IMR-90 (cell line): Measurements from ENCODE around the gene CCL4L2. TPM values are rescaled to one million over a fixed set of nuclear protein-coding genes. Genes with fewer than 3 reads are reported as not detected.

Source experiments
- ATAC-seq: fragments of 200-7000 bp; cut with Tn5 transposase; 2 replicates; pipeline ENCODE4 v1.9.1; 2020; ENCODE audit warnings: low read depth, mild to moderate bottlenecking, moderate library complexity
- BruUV-seq: library from RNA; stranded (reverse); fragments of 400-500 nt; replicated peaks from 2 replicates; lab custom pipeline; 2021; lab: Mats Ljungman, UMichigan
- CTCF ChIA-PET: fragments of 300-600 bp; formaldehyde crosslinking; extraction: SDS; loops from one replicate; lab custom pipeline; 2021; ENCODE audit warnings: antibody characterized with exemption; lab: Yijun Ruan, JAX
- POLR2A ChIA-PET: fragments of 300-600 bp; sonication (Branson Sonifier 250); formaldehyde crosslinking; loops from one replicate; lab custom pipeline; 2022; ENCODE audit warnings: antibody characterized with exemption; ENCODE audit not compliant: unreplicated experiment; lab: Charles Lee
- DNase-seq: peaks from one replicate; pipeline ENCODE4 v3.0.0; 2013
- H2AFZ ChIP-seq: replicated peaks from 2 replicates; pipeline ENCODE3; 2013; ENCODE audit warnings: low read length, mild to moderate bottlenecking; ENCODE audit not compliant: poor library complexity
- H2AK5ac ChIP-seq: 2 replicates; pipeline ENCODE4 v1.6.1; 2013; ENCODE audit warnings: low read depth, low read length, inconsistent platforms
- H2AK9ac ChIP-seq: replicated peaks from 2 replicates; pipeline ENCODE3; 2013; ENCODE audit warnings: mild to moderate bottlenecking, low read depth, low read length, moderate library complexity; ENCODE audit not compliant: poor library complexity
- H2BK120ac ChIP-seq: 2 replicates; pipeline ENCODE4 v1.6.1; 2013; ENCODE audit warnings: low read depth, low read length, inconsistent platforms
- H2BK15ac ChIP-seq: 3 replicates; pipeline ENCODE4 v1.6.1; 2013; ENCODE audit warnings: low read depth, low read length, inconsistent platforms
- H2BK20ac ChIP-seq: 2 replicates; pipeline ENCODE4 v1.6.1; 2013; ENCODE audit warnings: low read depth, mild to moderate bottlenecking, inconsistent platforms, low read length, moderate library complexity
- H2BK5ac ChIP-seq: 2 replicates; pipeline ENCODE4 v1.6.1; 2013; ENCODE audit warnings: mild to moderate bottlenecking, low read depth, low read length, inconsistent platforms; ENCODE audit not compliant: poor library complexity, severe bottlenecking
- H3K14ac ChIP-seq: replicated peaks from 2 replicates; pipeline ENCODE4 v1.6.1; 2013; ENCODE audit warnings: low read depth, low read length, inconsistent platforms
- H3K18ac ChIP-seq: 2 replicates; pipeline ENCODE4 v1.6.1; 2013; ENCODE audit warnings: low read depth, low read length, control low read depth
- H3K23ac ChIP-seq: 2 replicates; pipeline ENCODE4 v1.6.1; 2013; ENCODE audit warnings: low read depth, low read length, inconsistent platforms
- H3K27ac ChIP-seq: 2 replicates; pipeline ENCODE4 v1.5.1; 2013; ENCODE audit warnings: mild to moderate bottlenecking, control low read depth, low read length; ENCODE audit not compliant: insufficient read depth
- H3K27me3 ChIP-seq: 2 replicates; pipeline ENCODE4 v1.6.1; 2013; ENCODE audit warnings: low read length; ENCODE audit not compliant: control insufficient read depth, insufficient read depth
- H3K36me3 ChIP-seq: 2 replicates; pipeline ENCODE4 v1.6.1; 2013; ENCODE audit warnings: low read length, mixed read lengths; ENCODE audit not compliant: control insufficient read depth, insufficient read depth
- H3K4ac ChIP-seq: 2 replicates; pipeline ENCODE4 v1.6.1; 2013; ENCODE audit warnings: low read depth, low read length, inconsistent platforms
- H3K4me1 ChIP-seq: 2 replicates; pipeline ENCODE4 v1.6.1; 2013; ENCODE audit warnings: low read length, mixed read lengths; ENCODE audit not compliant: control insufficient read depth, insufficient read depth
- H3K4me2 ChIP-seq: 2 replicates; pipeline ENCODE4 v1.6.1; 2013; ENCODE audit warnings: low read depth, mild to moderate bottlenecking, control low read depth, low read length, moderate library complexity
- H3K4me3 ChIP-seq: 2 replicates; pipeline ENCODE4 v1.5.1; 2013; ENCODE audit warnings: low read depth, mild to moderate bottlenecking, control low read depth, low read length, moderate library complexity; ENCODE audit not compliant: insufficient read depth
- H3K56ac ChIP-seq: 2 replicates; pipeline ENCODE4 v1.6.1; 2013; ENCODE audit warnings: low read length, inconsistent platforms; ENCODE audit not compliant: insufficient read depth; ENCODE audit errors: extremely low read depth
- H3K79me1 ChIP-seq, 2 experiments: 2 replicates each; pipeline ENCODE4 v1.6.1; 2013; ENCODE audit warnings: low read length in 2 of 2, inconsistent platforms in 1 of 2, low read depth in 1 of 2
- H3K9ac ChIP-seq: 2 replicates; pipeline ENCODE4 v1.6.1; 2013; ENCODE audit warnings: low read depth, low read length, control low read depth
- H3K9me1 ChIP-seq: 2 replicates; pipeline ENCODE4 v1.6.1; 2013; ENCODE audit warnings: low read length, inconsistent platforms; ENCODE audit not compliant: insufficient read depth
- H3K9me3 ChIP-seq: 2 replicates; pipeline ENCODE4 v1.6.1; 2013; ENCODE audit warnings: low read length; ENCODE audit not compliant: control insufficient read depth, insufficient read depth
- H4K20me1 ChIP-seq: 2 replicates; pipeline ENCODE4 v1.6.1; 2013; ENCODE audit warnings: low read length, inconsistent platforms; ENCODE audit not compliant: insufficient read depth
- H4K5ac ChIP-seq: 2 replicates; pipeline ENCODE4 v1.6.1; 2013; ENCODE audit warnings: mild to moderate bottlenecking, low read depth, low read length, control low read depth
- H4K8ac ChIP-seq, 2 experiments: 2 replicates each; pipeline ENCODE4 v1.6.1; 2013; ENCODE audit warnings: low read depth in 2 of 2, low read length in 2 of 2, control low read depth in 1 of 2, inconsistent platforms in 1 of 2
- H4K91ac ChIP-seq: 2 replicates; pipeline ENCODE4 v1.6.1; 2013; ENCODE audit warnings: low read depth, low read length, inconsistent platforms; ENCODE audit not compliant: insufficient read depth
- BHLHE40 ChIP-seq: fragments of 150-350 bp; IDR thresholded peaks from 2 replicates; pipeline ENCODE4 v1.6.1; 2016; ENCODE audit warnings: mild to moderate bottlenecking, low read depth, low read length
- CTCF ChIP-seq: conservative IDR thresholded peaks from 2 replicates; pipeline ENCODE4 v1.5.1; 2012; ENCODE audit warnings: mild to moderate bottlenecking, low read depth, low read length, improper control_type of control experiment
- ELK1 ChIP-seq: fragments of 150-350 bp; IDR thresholded peaks from 2 replicates; pipeline ENCODE4 v1.6.1; 2016; ENCODE audit warnings: low read depth, mild to moderate bottlenecking, low read length, moderate library complexity, borderline replicate concordance
- FOS ChIP-seq: fragments of 150-350 bp; IDR thresholded peaks from 2 replicates; pipeline ENCODE4 v1.6.1; 2016; ENCODE audit warnings: low read depth, low read length
- MAZ ChIP-seq: IDR thresholded peaks from 2 replicates; pipeline ENCODE4 v1.6.1; 2012; ENCODE audit warnings: low read depth, mild to moderate bottlenecking, low read length, improper control_type of control experiment, moderate library complexity, borderline replicate concordance
- NFE2L2 ChIP-seq: fragments of 150-350 bp; IDR thresholded peaks from 2 replicates; pipeline ENCODE4 v1.6.1; 2016; ENCODE audit warnings: low read depth, mild to moderate bottlenecking, low read length
- POLR2A ChIP-seq: IDR thresholded peaks from 2 replicates; pipeline ENCODE4 v1.6.1; 2012; ENCODE audit warnings: mild to moderate bottlenecking, low read depth, low read length
- RCOR1 ChIP-seq: IDR thresholded peaks from 2 replicates; pipeline ENCODE4 v1.6.1; 2012; ENCODE audit warnings: mild to moderate bottlenecking, low read length, improper control_type of control experiment; ENCODE audit not compliant: insufficient replicate concordance
- RFX5 ChIP-seq: IDR thresholded peaks from 2 replicates; pipeline ENCODE4 v1.8.0; 2012; ENCODE audit warnings: low read depth, mild to moderate bottlenecking, low read length, moderate library complexity
- SMC3 ChIP-seq: fragments of 150-350 bp; IDR thresholded peaks from 2 replicates; pipeline ENCODE4 v1.6.1; 2016; ENCODE audit warnings: low read depth, mild to moderate bottlenecking, antibody characterized with exemption, low read length, moderate library complexity
- USF2 ChIP-seq: fragments of 150-350 bp; IDR thresholded peaks from 2 replicates; pipeline ENCODE4 v1.6.1; 2017; ENCODE audit warnings: mild to moderate bottlenecking, antibody characterized with exemption, low read length, low read depth
- WGBS, 2 experiments: methylation state at CpG; one replicate each; pipeline versions ENCODE4 v1.1.5 to v1.1.7; 2013; ENCODE audit warnings: missing lambda C conversion rate in 2 of 2; ENCODE audit not compliant: insufficient read length in 1 of 2; ENCODE audit errors: extremely low coverage in 2 of 2; 5-methylcytosine and 5-hydroxymethylcytosine counted together
- dilution Hi-C: fragments of 300-500 bp; cut with HindIII; formaldehyde crosslinking; loops from one replicate; pipeline ENCODE4 v1.14.3; 2018; ENCODE audit warnings: low sequenced_read_pairs; ENCODE audit not compliant: unreplicated experiment
- in situ Hi-C: fragments of 300-500 bp; cut with MboI; formaldehyde crosslinking; loops from 3 replicates; pipeline ENCODE4 v1.14.3; 2019; ENCODE audit warnings: low sequenced_read_pairs, inconsistent platforms, mixed read lengths
- intact Hi-C: fragments of 100-400 bp; cut with micrococcal nuclease; formaldehyde crosslinking; loops from 2 replicates; pipeline ENCODE4 v1.10.0; 2022
- polyA plus RNA-seq, 3 experiments: library from polyadenylated mRNA; depleted of rRNA; stranded (reverse); fragments of >200 nt; gene quantifications; 2 replicates each; pipeline ENCODE4 v1.2.3, GENCODE V29; 2012; ENCODE audit warnings: low replicate concordance in 1 of 3
- total RNA-seq: library from RNA; depleted of rRNA; stranded (reverse); fragments of >200 nt; gene quantifications from 2 replicates; pipeline ENCODE4 v1.2.3, GENCODE V29; 2012

Gene CCL4L2
- total and polyA plus RNA-seq, 2 of the 4 experiments (the other 2 are of a cell fraction) = not detected

- H3K4me1 ChIP-seq = no peaks in the 10 kb centered on the region; the same call in 1 of the 2 replicates
- peak overlapping the region; percentile 85; the same call in 1 of the 2 replicates for H3K4me2 ChIP-seq
- ATAC-seq (peak; percentile 96), DNase-seq (peak; percentile 54)
- peak overlapping the region; percentile 63 for H2AFZ ChIP-seq
- 0 out of 2 replicates have a peak, but pooled peaks cover 4% of the 10 kb centered on the region for H3K9me1 ChIP-seq
- ChIA-PET POLR2A (no interaction called here), CTCF (interaction anchor here (1.0 kb wide), 1 partner anchor 244 kb away, joined by 3 read pairs; no protein-coding TSS in a partner anchor)
- 3% methylated on average over 53 of the region's 76 CpGs; no CpG with 5 or more reads in 1 of the 2 experiments for WGBS, 2 experiments
- no peak overlapping the region for H3K27ac ChIP-seq
- H3K23ac ChIP-seq = no peak overlapping the region
- H4K8ac ChIP-seq = no peak overlapping the region
- TF ChIP-seq FOS = no peak
- no peak for TF ChIP-seq RFX5
- TF ChIP-seq CTCF = no peak
- no peak for TF ChIP-seq POLR2A
- no peak for TF ChIP-seq BHLHE40
- no peak for TF ChIP-seq ELK1
- no peak for TF ChIP-seq MAZ
- TF ChIP-seq SMC3 = no peak
- TF ChIP-seq NFE2L2 = no peak
- no peak for TF ChIP-seq USF2
- TF ChIP-seq RCOR1 = no peak
- intact Hi-C loops (no loop called here), dilution Hi-C loops (no loop called here), in situ Hi-C loops (no loop called here)
- peak overlapping the region; percentile 22; the same call in 1 of the 2 replicates for H3K9ac ChIP-seq
- H3K56ac ChIP-seq = no peak overlapping the region
- no peak overlapping the region for H3K4ac ChIP-seq
- H3K79me1 ChIP-seq = no peaks in the 10 kb centered on the region
- BruUV-seq = no TSS peak
- no peak overlapping the region for H2AK5ac ChIP-seq
- H2BK15ac ChIP-seq = no peak overlapping the region
- no peak overlapping the region for H3K18ac ChIP-seq
- no peak overlapping the region for H2BK120ac ChIP-seq
- peaks cover 18% of the 10 kb centered on the region for H3K27me3 ChIP-seq
- H4K91ac ChIP-seq = no peak overlapping the region
- H4K20me1 ChIP-seq = no peaks in the 10 kb centered on the region; the same call in 1 of the 2 replicates
- H3K9me3 ChIP-seq = no peaks in the 10 kb centered on the region
- H3K14ac ChIP-seq = no peak overlapping the region
- peak overlapping the region; percentile 27 for H3K4me3 ChIP-seq
- no peaks in the 10 kb centered on the region for H3K36me3 ChIP-seq
- no peak overlapping the region for H4K5ac ChIP-seq
- H2BK5ac ChIP-seq = no peak overlapping the region
- H2BK20ac ChIP-seq = no peak overlapping the region
- no peak overlapping the region for H2AK9ac ChIP-seq
These were observed 27.6 kb upstream of the CCL4L2 start for GRCh38 chr17:36183001-36183971.
